ENCODE results near the gene PKD2L2.
"Not testable (repeated sequence)": the region's sequence is repeated elsewhere in the genome, so short reads cannot be mapped to it uniquely, and the experiment has no call there.

Gene PKD2L2

DNA sequence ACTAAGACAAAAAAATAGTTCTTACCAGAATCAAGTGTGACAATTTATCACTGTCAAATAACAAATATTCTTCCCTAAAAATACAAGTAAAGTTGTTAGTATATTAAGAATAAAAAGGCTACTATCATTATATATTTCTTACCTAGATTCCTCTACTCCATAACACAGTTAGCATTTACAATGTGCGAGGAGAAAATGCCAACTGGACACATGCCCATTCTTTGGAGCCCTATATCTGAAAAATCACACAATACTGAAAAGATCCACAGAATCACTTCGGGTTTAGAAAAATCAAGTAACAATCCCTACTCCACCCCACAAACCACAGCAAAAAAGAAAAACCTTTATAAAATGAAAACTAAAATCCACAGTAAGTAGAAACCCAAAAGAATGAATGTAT is 70.9 kb downstream of the PKD2L2 start:
- no peak for DNase-seq

DNA sequence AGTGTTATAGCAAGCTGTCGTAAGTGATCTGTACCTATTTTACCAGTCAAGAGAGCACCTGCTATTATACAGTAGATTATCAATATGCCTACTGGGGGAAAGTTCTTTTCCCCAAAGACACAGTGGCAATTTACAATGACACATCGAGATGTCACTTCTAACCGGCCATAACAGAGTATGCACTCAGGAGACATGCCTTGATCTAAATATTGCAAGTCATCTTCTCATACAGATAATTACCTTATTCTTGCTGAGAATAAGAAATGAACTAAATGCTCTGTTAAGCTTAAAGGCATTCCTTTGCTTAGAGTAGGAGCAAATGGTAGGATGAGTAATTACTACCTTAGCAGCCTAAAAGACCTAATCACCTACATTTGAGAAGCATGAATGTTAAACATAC is 71.6 kb downstream of the PKD2L2 start:
- DNase-seq: no peak

DNA sequence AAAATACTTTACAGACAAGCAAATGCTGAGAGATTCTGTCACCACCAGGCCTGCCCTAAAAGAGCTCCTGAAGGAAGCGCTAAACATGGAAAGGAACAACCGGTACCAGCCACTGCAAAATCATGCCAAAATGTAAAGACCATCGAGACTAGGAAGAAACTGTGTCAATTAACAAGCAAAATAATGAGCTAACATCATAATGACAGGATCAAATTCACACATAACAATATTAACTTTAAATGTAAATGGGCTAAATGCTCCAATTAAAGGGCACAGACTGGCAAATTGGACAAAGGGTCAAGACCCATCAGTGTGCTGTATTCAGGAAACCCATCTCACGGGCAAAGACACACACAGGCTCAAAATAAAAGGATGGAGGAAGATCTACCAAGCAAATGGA is 81.1 kb downstream of the PKD2L2 start:
- not testable (repeated sequence) for DNase-seq

DNA sequence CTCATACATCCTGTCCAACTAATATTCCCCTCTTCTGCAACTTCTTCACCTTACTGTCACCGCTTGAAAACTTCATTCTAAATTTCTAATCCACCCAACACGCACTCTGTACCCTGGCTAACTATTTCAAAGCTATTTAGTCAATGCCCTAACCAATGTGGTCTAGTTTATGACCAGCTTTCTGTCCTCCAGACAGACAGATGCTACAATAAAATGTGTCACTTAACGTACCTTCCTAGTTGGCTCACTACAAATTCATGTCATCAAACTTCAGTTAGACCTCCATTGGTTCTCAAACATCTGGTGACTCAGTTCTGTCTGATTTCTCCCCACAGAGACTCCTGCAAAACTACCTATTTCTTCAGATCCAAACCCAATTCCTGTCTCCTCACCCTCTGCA is 86.0 kb downstream of the PKD2L2 start:
- no peak for DNase-seq

DNA sequence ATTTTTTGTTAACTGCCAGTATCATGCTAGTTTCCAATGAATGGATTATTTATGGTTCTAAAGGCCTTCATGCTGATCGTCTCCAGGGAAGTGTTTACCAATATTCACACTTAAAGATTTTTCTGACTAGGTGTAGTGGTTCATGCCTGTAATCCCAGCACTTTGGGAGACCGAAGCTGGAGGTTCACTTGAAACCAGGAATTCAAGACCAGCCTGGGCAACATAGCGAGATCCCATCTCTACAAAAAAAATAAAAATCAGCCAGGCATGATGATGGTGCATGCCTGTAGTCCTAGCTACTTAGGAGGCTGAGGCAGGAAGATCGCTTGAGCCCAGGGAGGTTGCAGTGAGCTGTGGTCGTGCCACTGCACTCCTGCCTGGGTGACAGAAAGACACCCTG is 100.2 kb downstream of the PKD2L2 start:
- no peak for DNase-seq

All from stimulated activated CD4-positive, alpha-beta T cell treated with anti-CD3 and anti-CD28 coated beads, Interleukin-4, amount 100 ng/mL, for 1 hour (primary cell).